Measurements from ENCODE around the gene ATP10B. TPM values are rescaled to one million over a fixed set of nuclear protein-coding genes. Genes with fewer than 3 reads are reported as not detected.

Gene ATP10B
- total RNA-seq, 2 experiments from 2014 or later: not detected

DNA sequence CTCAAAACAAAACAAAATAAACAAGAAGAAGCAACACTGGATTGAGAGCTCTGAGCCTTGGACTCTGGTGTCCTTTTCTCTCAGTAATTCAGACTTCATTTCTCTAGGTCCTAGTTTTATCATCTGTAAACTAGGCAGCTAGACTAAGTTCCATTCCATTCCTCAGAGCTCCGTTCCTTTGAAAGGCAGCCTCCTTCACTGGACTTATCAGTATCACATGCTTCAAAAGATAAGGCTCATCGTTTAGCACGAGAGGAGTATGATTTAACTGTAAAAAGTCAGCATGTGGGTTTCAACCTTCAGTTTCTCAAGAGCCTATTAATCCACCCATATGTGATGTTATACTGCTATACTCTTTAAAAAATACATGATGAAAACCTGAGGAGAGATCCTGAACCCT, 1.6 kb downstream of the ATP10B start:
- no peaks in the 10 kb centered on the region for H3K9me3 ChIP-seq (ENCODE audit: low read length)
- no peak overlapping the region for H3K4me3 ChIP-seq (ENCODE audit: low read depth, low read length, poor library complexity, severe bottlenecking)
- TF ChIP-seq, protein P1, sequence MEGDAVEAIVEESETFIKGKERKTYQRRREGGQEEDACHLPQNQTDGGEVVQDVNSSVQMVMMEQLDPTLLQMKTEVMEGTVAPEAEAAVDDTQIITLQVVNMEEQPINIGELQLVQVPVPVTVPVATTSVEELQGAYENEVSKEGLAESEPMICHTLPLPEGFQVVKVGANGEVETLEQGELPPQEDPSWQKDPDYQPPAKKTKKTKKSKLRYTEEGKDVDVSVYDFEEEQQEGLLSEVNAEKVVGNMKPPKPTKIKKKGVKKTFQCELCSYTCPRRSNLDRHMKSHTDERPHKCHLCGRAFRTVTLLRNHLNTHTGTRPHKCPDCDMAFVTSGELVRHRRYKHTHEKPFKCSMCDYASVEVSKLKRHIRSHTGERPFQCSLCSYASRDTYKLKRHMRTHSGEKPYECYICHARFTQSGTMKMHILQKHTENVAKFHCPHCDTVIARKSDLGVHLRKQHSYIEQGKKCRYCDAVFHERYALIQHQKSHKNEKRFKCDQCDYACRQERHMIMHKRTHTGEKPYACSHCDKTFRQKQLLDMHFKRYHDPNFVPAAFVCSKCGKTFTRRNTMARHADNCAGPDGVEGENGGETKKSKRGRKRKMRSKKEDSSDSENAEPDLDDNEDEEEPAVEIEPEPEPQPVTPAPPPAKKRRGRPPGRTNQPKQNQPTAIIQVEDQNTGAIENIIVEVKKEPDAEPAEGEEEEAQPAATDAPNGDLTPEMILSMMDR (conservative IDR thresholded peaks at IDR 0.05; ENCODE audit: low read length): no peak
- TF ChIP-seq EZH2phosphoT487 (IDR thresholded peaks at IDR 0.05; ENCODE audit: borderline replicate concordance, low read depth, low read length): no peak
- no peaks in the 10 kb centered on the region for H3K79me2 ChIP-seq (ENCODE audit: insufficient read depth, low read depth, low read length)
- no peaks in the 10 kb centered on the region for H3K9me2 ChIP-seq (ENCODE audit: insufficient read depth, low read length)
- H3K4me2 ChIP-seq (ENCODE audit: low read length): no peak overlapping the region
- ChIA-PET POLR2A (no interaction called here), CTCF (ENCODE audit: unreplicated experiment) (no interaction called here)
- DNase-seq (ENCODE audit: low spot score): no peak
- no peaks in the 10 kb centered on the region for H4K20me1 ChIP-seq (ENCODE audit: insufficient read depth, low read length)
- intact Hi-C loops (cut with micrococcal nuclease; ENCODE audit: unreplicated experiment): no loop called here
- no peak overlapping the region for H3K27ac ChIP-seq (ENCODE audit: low read depth, low read length, poor library complexity, severe bottlenecking)
- no peaks in the 10 kb centered on the region for H3K36me3 ChIP-seq (ENCODE audit: insufficient read depth, low read length)
- H3K4me1 ChIP-seq (ENCODE audit: insufficient read depth, low read length, poor library complexity, severe bottlenecking): no peaks in the 10 kb centered on the region
- no TSS peak for BruUV-seq (replicated peaks)
- no peak overlapping the region for H2AFZ ChIP-seq (ENCODE audit: low read length)

DNA sequence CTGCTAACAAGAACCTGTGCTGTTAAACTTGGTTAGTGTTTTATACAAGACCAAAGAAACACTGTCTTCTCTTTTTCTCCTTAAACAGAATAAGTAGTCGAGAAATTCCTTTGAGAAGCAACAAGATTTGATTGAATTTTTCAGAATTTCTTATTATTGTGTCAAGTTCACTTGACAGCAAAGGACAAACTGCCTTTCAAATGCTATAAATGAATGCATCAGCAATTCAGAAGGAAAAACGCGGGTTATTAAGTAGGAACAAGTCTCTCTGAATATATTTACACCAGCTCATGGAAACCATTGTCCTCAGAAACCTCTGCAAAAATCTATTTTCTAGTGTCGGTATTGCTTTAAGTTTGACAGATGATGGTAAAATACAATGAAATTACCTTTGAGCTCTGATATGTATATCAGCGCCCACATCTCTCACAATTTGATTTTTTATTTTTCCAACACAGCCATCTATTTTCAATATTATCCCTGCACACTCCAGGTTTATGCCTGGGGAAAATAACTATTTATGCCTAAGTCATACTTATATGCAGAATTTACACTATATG, 4.4 kb downstream of the ATP10B start:
- no peak overlapping the region for H2AFZ ChIP-seq (ENCODE audit: low read length)
- DNase-seq (ENCODE audit: low spot score): no peak
- H3K36me3 ChIP-seq (ENCODE audit: insufficient read depth, low read length): no peaks in the 10 kb centered on the region
- BruUV-seq (replicated peaks): no TSS peak
- intact Hi-C loops (cut with micrococcal nuclease; ENCODE audit: unreplicated experiment): no loop called here
- H4K20me1 ChIP-seq (ENCODE audit: insufficient read depth, low read length): no peaks in the 10 kb centered on the region
- POLR2A ChIA-PET: interaction anchor here (1.8 kb wide), 1 partner anchor 11 kb away, joined by 8 read pairs; no protein-coding TSS in a partner anchor
- no peaks in the 10 kb centered on the region for H3K79me2 ChIP-seq (ENCODE audit: insufficient read depth, low read depth, low read length)
- no peak overlapping the region for H3K27ac ChIP-seq (ENCODE audit: low read depth, low read length, poor library complexity, severe bottlenecking)
- H3K9me2 ChIP-seq (ENCODE audit: insufficient read depth, low read length): no peaks in the 10 kb centered on the region
- no peak overlapping the region for H3K4me2 ChIP-seq (ENCODE audit: low read length)
- no peaks in the 10 kb centered on the region for H3K9me3 ChIP-seq (ENCODE audit: low read length)
- H3K4me3 ChIP-seq (ENCODE audit: low read depth, low read length, poor library complexity, severe bottlenecking): no peak overlapping the region
- CTCF ChIA-PET (ENCODE audit: unreplicated experiment): no interaction called here
- H3K4me1 ChIP-seq (ENCODE audit: insufficient read depth, low read length, poor library complexity, severe bottlenecking): no peaks in the 10 kb centered on the region
- TF ChIP-seq EZH2phosphoT487 (IDR thresholded peaks at IDR 0.05; ENCODE audit: borderline replicate concordance, low read depth, low read length): no peak
- TF ChIP-seq, protein P1 (conservative IDR thresholded peaks at IDR 0.05; ENCODE audit: low read length): no peak

DNA sequence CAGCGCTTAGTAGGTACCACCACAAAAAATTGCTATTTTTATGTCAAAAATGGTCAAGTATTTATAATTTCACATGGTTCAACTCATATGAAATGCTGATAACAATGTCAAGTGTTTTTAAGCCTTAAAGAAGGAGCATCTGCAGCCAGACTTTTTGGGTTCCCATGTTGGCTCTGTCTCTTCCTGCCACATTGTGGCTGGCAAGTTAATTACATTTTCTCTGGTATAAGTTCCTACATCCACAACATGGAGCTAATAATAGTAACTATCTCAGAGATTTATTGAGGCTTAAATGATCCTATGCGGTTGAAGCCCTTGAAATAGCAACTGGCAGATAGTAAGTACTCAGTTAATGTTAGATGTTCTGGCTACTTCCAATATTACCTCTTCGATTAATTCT, 5.4 kb downstream of the ATP10B start:
- Histone ChIP-seq H3K79me2 (ENCODE audit: insufficient read depth, low read depth, low read length) (no peaks in the 10 kb centered on the region), H3K9me2 (ENCODE audit: insufficient read depth, low read length) (no peaks in the 10 kb centered on the region), H3K4me1 (ENCODE audit: insufficient read depth, low read length, poor library complexity, severe bottlenecking) (no peaks in the 10 kb centered on the region), H3K9me3 (ENCODE audit: low read length) (no peaks in the 10 kb centered on the region), H4K20me1 (ENCODE audit: insufficient read depth, low read length) (no peaks in the 10 kb centered on the region), H3K4me2 (ENCODE audit: low read length) (no peak overlapping the region), H3K27ac (ENCODE audit: low read depth, low read length, poor library complexity, severe bottlenecking) (no peak overlapping the region), H2AFZ (ENCODE audit: low read length) (no peak overlapping the region), H3K4me3 (ENCODE audit: low read depth, low read length, poor library complexity, severe bottlenecking) (no peak overlapping the region), H3K36me3 (ENCODE audit: insufficient read depth, low read length) (no peaks in the 10 kb centered on the region)
- no peak for DNase-seq (ENCODE audit: low spot score)
- BruUV-seq (replicated peaks): no TSS peak
- CTCF ChIA-PET (ENCODE audit: unreplicated experiment): no interaction called here
- intact Hi-C loops (cut with micrococcal nuclease; ENCODE audit: unreplicated experiment): no loop called here
- POLR2A ChIA-PET: interaction anchor here (0.9 to 1.8 kb wide), 2 partner anchors 10 to 64 kb away, joined by 3 to 8 read pairs; no protein-coding TSS in a partner anchor
- TF ChIP-seq EZH2phosphoT487 (IDR thresholded peaks at IDR 0.05; ENCODE audit: borderline replicate concordance, low read depth, low read length): no peak
- TF ChIP-seq, protein P1 (conservative IDR thresholded peaks at IDR 0.05; ENCODE audit: low read length): no peak
